ENCODE results near the gene SBK1. TPM values are rescaled to one million over a fixed set of nuclear protein-coding genes. Genes with fewer than 3 reads are reported as not detected.

The SBK1 gene
- total and polyA plus RNA-seq, 2 of the 4 experiments (the other 2 are of a cell fraction), result under 0.01 to 0.05 TPM

- dilution Hi-C loops (cut with HindIII; ENCODE audit: low sequenced_read_pairs, unreplicated experiment), result no loop called here
These were observed 18.5 kb downstream of the SBK1 start for GRCh38 chr16:28310796-28311195.

More at GRCh38 chr16:28310796-28311195, 18.5 kb downstream of the SBK1 start:
- Histone ChIP-seq H2BK15ac (ENCODE audit: low read depth, low read length) (no peak overlapping the region), H4K20me1 (ENCODE audit: insufficient read depth, low read length) (no peaks in the 10 kb centered on the region), H3K14ac (replicated peaks; ENCODE audit: low read depth, low read length) (no peak overlapping the region), H3K9me3 (ENCODE audit: control insufficient read depth, insufficient read depth, low read length) (no peaks in the 10 kb centered on the region), H2BK120ac (ENCODE audit: low read depth, low read length) (no peak overlapping the region), H3K9ac (ENCODE audit: low read depth, low read length) (no peak overlapping the region), H4K91ac (ENCODE audit: insufficient read depth, low read depth, low read length) (no peak overlapping the region), H3K4me1 (ENCODE audit: control insufficient read depth, insufficient read depth, low read length) (no peaks in the 10 kb centered on the region), H3K36me3 (ENCODE audit: control insufficient read depth, insufficient read depth, low read length) (no peaks in the 10 kb centered on the region), H2BK5ac (ENCODE audit: low read depth, low read length, poor library complexity, severe bottlenecking) (no peak overlapping the region), H3K56ac (ENCODE audit: extremely low read depth, insufficient read depth, low read length) (no peak overlapping the region), H4K5ac (ENCODE audit: low read depth, low read length) (no peak overlapping the region), H2AK5ac (ENCODE audit: low read depth, low read length) (no peak overlapping the region), H3K4me2 (ENCODE audit: low read depth, low read length) (no peak overlapping the region), H3K23ac (ENCODE audit: low read depth, low read length) (no peak overlapping the region), H3K18ac (ENCODE audit: low read depth, low read length) (no peak overlapping the region), H3K27ac (ENCODE audit: insufficient read depth, low read length) (no peak overlapping the region), H4K8ac (ENCODE audit: low read depth in 2 of 2, low read length in 2 of 2) (no peak overlapping the region), H2AK9ac (replicated peaks; ENCODE audit: low read depth, low read length, poor library complexity) (no peak overlapping the region), H3K79me1 (ENCODE audit: low read depth in 1 of 2, low read length in 2 of 2) (no peaks in the 10 kb centered on the region), H3K4me3 (ENCODE audit: insufficient read depth, low read depth, low read length) (no peak overlapping the region), H3K4ac (ENCODE audit: low read depth, low read length) (no peak overlapping the region), H3K27me3 (ENCODE audit: control insufficient read depth, insufficient read depth, low read length) (peaks cover 6% of the 10 kb centered on the region), H2BK20ac (ENCODE audit: low read depth, low read length) (no peak overlapping the region), H3K9me1 (ENCODE audit: insufficient read depth, low read length) (no peaks in the 10 kb centered on the region), H2AFZ (replicated peaks; ENCODE audit: low read length, poor library complexity) (no peak overlapping the region)
- ChIA-PET CTCF (interaction anchor here (0.6 kb wide), 1 partner anchor 261 kb away, joined by 3 read pairs; no protein-coding TSS in a partner anchor), POLR2A (ENCODE audit: unreplicated experiment) (no interaction called here)
- ATAC-seq (ENCODE audit: low read depth) (no peak), DNase-seq (no peak)
- BruUV-seq (replicated peaks), result no TSS peak
- intact Hi-C loops (cut with micrococcal nuclease), result loop anchor here (10.0 kb wide), 1 partner anchor 166 kb away; no protein-coding TSS in a partner anchor
- in situ Hi-C loops (cut with MboI; ENCODE audit: low sequenced_read_pairs), result loop anchor here (5.0 to 10.0 kb wide), 2 partner anchors 33 to 56 kb away; no protein-coding TSS in a partner anchor
- TF ChIP-seq MAZ (IDR thresholded peaks at IDR 0.05; ENCODE audit: borderline replicate concordance, low read depth, low read length) (no peak), FOS (IDR thresholded peaks at IDR 0.05; ENCODE audit: low read depth, low read length) (no peak), BHLHE40 (IDR thresholded peaks at IDR 0.05; ENCODE audit: low read depth, low read length) (no peak), MAFK (IDR thresholded peaks at IDR 0.05; ENCODE audit: low read depth, low read length) (no peak), CEBPB (IDR thresholded peaks at IDR 0.05; ENCODE audit: low read depth, low read length) (no peak), RCOR1 (IDR thresholded peaks at IDR 0.05; ENCODE audit: insufficient replicate concordance, low read length) (no peak), CTCF (conservative IDR thresholded peaks at IDR 0.05; ENCODE audit: low read depth, low read length) (no peak), NFE2L2 (IDR thresholded peaks at IDR 0.05; ENCODE audit: low read depth, low read length) (no peak), POLR2A (IDR thresholded peaks at IDR 0.05; ENCODE audit: low read depth, low read length) (no peak), SMC3 (IDR thresholded peaks at IDR 0.05; ENCODE audit: low read depth, low read length) (no peak), USF2 (IDR thresholded peaks at IDR 0.05; ENCODE audit: low read depth, low read length) (no peak), MXI1 (IDR thresholded peaks at IDR 0.05; ENCODE audit: borderline replicate concordance, low read depth, low read length) (no peak), RFX5 (IDR thresholded peaks at IDR 0.05; ENCODE audit: low read depth, low read length) (no peak)
- WGBS, 2 experiments (ENCODE audit: extremely low coverage in 2 of 2, insufficient read length in 1 of 2), result 95% methylated on average over 6 of the region's 11 CpGs; no CpG with 5 or more reads in 1 of the 2 experiments

Data from IMR-90 (cell line).